ENCODE measurements around the gene MYOC.
"Not testable (repeated sequence)": the region's sequence is repeated elsewhere in the genome, so short reads cannot be mapped to it uniquely, and the experiment has no call there.

The MYOC gene

GRCh38 chr1:171653796-171654195 lies 1.3 kb upstream of the MYOC start:
- no peak for DNase-seq (ENCODE audit: low read depth, low spot score)

- no peak for DNase-seq (ENCODE audit: low read depth, low spot score)
These were observed 6.3 kb downstream of the MYOC start for GRCh38 chr1:171646249-171646560.

GRCh38 chr1:171645553-171646248 lies 6.8 kb downstream of the MYOC start:
- DNase-seq (ENCODE audit: low read depth, low spot score) = no peak

- peak; percentile 95 for DNase-seq (ENCODE audit: low read depth, low spot score)
These were observed 7.5 kb downstream of the MYOC start for GRCh38 chr1:171644805-171645483.

GRCh38 chr1:171643156-171643555 lies 9.3 kb downstream of the MYOC start:
- no peak for DNase-seq (ENCODE audit: low read depth, low spot score)

GRCh38 chr1:171642197-171642596 lies 10.3 kb downstream of the MYOC start:
- no peak for DNase-seq (ENCODE audit: low read depth, low spot score)

- DNase-seq (ENCODE audit: low read depth, low spot score) = peak; percentile 56
These were observed 11.2 kb downstream of the MYOC start for GRCh38 chr1:171641076-171641864.

- DNase-seq (ENCODE audit: low read depth, low spot score) = no peak
These were observed 12.3 kb downstream of the MYOC start for GRCh38 chr1:171640225-171640624.

- no peak for DNase-seq (ENCODE audit: low read depth, low spot score)
These were observed 14.4 kb downstream of the MYOC start for GRCh38 chr1:171637928-171638576.

GRCh38 chr1:171636141-171636540 lies 16.3 kb downstream of the MYOC start:
- DNase-seq (ENCODE audit: low read depth, low spot score) = peak; percentile 14

GRCh38 chr1:171635661-171636060 lies 16.8 kb downstream of the MYOC start:
- no peak for DNase-seq (ENCODE audit: low read depth, low spot score)

GRCh38 chr1:171628225-171628624 lies 24.3 kb downstream of the MYOC start:
- DNase-seq (ENCODE audit: low read depth, low spot score) = no peak

GRCh38 chr1:171627020-171627419 lies 25.5 kb downstream of the MYOC start:
- no peak for DNase-seq (ENCODE audit: low read depth, low spot score)

GRCh38 chr1:171625225-171625624 lies 27.3 kb downstream of the MYOC start:
- DNase-seq (ENCODE audit: low read depth, low spot score) = no peak

GRCh38 chr1:171623651-171624331 lies 28.7 kb downstream of the MYOC start:
- DNase-seq (ENCODE audit: low read depth, low spot score) = peak; percentile 10

- DNase-seq (ENCODE audit: low read depth, low spot score) = no peak
These were observed 30.4 kb downstream of the MYOC start, which contains the start of gene MYOCOS for GRCh38 chr1:171622152-171622462. TSS of gene MYOCOS (plus strand) at chr1:171622243. CDS start at chr1:171623884, 1,641 bp downstream.

GRCh38 chr1:171616586-171616985 lies 35.9 kb downstream of the MYOC start:
- DNase-seq (ENCODE audit: low read depth, low spot score) = no peak

- DNase-seq (ENCODE audit: low read depth, low spot score) = not testable (repeated sequence)
These were observed 37.2 kb downstream of the MYOC start for GRCh38 chr1:171615122-171615906.

- no peak for DNase-seq (ENCODE audit: low read depth, low spot score)
These were observed 39.2 kb downstream of the MYOC start for GRCh38 chr1:171613282-171613681.

GRCh38 chr1:171611306-171611705 lies 41.2 kb downstream of the MYOC start:
- DNase-seq (ENCODE audit: low read depth, low spot score) = no peak

- DNase-seq (ENCODE audit: low read depth, low spot score) = no peak
These were observed 42.1 kb downstream of the MYOC start for GRCh38 chr1:171610385-171610784.

Measured in ELF-1 (cell line).